ENCODE measurements around the gene ITGBL1. TPM values are rescaled to one million over a fixed set of nuclear protein-coding genes. Genes with fewer than 3 reads are reported as not detected.

Gene ITGBL1
- not detected for total RNA-seq

GRCh38 chr13:101452519-101453485 is at the start of gene ITGBL1:
ITGBL1 (plus strand) TSS chr13:101452675; CDS start chr13:101452834, 159 bp downstream.
- DNase-seq (ENCODE audit: low read depth in 2 of 3, low spot score in 2 of 3) = no peak

GRCh38 chr13:101406791-101407190 is 45.7 kb upstream of the ITGBL1 start:
- DNase-seq (ENCODE audit: low read depth in 2 of 3, low spot score in 2 of 3) = no peak

DNA sequence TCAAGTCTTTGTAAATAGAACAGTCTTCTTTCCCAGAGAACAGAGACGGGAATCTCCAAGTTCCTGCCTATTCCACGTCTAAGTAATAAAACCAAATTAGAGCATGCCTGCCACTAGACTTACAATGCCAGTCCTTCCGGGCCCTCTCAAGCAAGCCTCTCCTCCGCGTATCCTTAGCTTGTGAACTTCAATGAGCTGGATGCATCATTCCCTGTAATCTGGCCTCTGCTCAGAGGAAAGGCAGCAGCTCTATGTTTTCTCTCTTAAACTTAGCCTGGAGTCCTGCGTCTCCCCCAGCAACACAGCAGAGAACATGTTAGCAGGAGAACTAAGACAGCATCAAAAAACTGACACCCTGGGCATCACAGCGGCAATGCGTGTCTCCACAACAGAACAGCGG is 44.3 kb upstream of the ITGBL1 start:
- no peak for DNase-seq (ENCODE audit: low read depth in 2 of 3, low spot score in 2 of 3)

- no peak for DNase-seq (ENCODE audit: low read depth in 2 of 3, low spot score in 2 of 3)
Observed at GRCh38 chr13:101408992-101409656, 43.4 kb upstream of the ITGBL1 start.

GRCh38 chr13:101412076-101412475 is 40.4 kb upstream of the ITGBL1 start:
- no peak for DNase-seq (ENCODE audit: low read depth in 2 of 3, low spot score in 2 of 3)

GRCh38 chr13:101415358-101416174 is 36.9 kb upstream of the ITGBL1 start:
- no peak for DNase-seq (ENCODE audit: low read depth in 2 of 3, low spot score in 2 of 3)

GRCh38 chr13:101416181-101417042 is 36.1 kb upstream of the ITGBL1 start, which contains the start of gene NALCN:
NALCN (minus strand) TSS chr13:101416508; CDS start chr13:101399126, 17,382 bp downstream.
- no peak for DNase-seq (ENCODE audit: low read depth in 2 of 3, low spot score in 2 of 3)

GRCh38 chr13:101417043-101417406 is 35.5 kb upstream of the ITGBL1 start:
- DNase-seq (ENCODE audit: low read depth in 2 of 3, low spot score in 2 of 3) = no peak

DNA sequence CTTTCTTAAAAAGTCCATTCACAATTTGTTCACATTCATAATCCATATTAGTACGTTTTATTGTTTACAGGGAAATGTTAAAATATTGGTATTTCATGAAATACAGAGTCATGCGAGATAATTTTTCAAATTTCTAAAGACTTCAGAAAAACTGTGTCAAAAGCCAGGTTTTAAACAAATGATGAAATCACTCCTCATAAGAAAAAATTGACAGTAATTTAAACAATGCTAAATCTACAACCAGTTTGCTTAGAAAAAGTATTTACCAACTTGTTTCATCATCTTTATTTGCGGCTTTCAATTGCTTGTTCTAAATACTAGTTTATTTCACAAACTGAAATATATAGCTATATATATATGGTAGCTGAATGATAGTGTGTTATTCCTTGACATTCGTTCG is 35.0 kb upstream of the ITGBL1 start:
- no peak for DNase-seq (ENCODE audit: low read depth in 2 of 3, low spot score in 2 of 3)

GRCh38 chr13:101423872-101424271 is 28.6 kb upstream of the ITGBL1 start:
- no peak for DNase-seq (ENCODE audit: low read depth in 2 of 3, low spot score in 2 of 3)

- DNase-seq (ENCODE audit: low read depth in 2 of 3, low spot score in 2 of 3) = no peak
Observed at GRCh38 chr13:101424381-101425155, 27.9 kb upstream of the ITGBL1 start.

GRCh38 chr13:101425156-101425471 is 27.4 kb upstream of the ITGBL1 start:
- no peak for DNase-seq (ENCODE audit: low read depth in 2 of 3, low spot score in 2 of 3)

DNA sequence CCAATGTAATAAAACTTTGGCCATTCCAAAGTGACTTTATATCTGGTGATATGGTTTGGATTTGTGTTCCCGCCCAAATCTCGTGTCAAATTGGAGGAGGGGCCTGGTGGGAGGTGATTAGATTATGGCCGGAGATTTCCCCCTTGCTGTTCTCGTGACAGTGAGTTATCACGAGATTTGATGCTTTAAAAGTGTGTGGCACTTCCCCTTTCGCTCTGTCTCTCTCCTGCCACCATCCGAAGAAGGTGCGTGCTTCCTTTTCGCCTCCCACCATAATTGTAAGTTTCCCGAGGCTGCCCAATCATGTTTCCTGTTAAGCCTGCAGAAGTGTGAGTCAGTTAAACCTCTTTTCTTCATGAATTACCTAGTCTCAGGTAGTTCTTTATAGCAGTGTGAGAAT is 26.9 kb upstream of the ITGBL1 start:
- no peak for DNase-seq (ENCODE audit: low read depth in 2 of 3, low spot score in 2 of 3)

DNA sequence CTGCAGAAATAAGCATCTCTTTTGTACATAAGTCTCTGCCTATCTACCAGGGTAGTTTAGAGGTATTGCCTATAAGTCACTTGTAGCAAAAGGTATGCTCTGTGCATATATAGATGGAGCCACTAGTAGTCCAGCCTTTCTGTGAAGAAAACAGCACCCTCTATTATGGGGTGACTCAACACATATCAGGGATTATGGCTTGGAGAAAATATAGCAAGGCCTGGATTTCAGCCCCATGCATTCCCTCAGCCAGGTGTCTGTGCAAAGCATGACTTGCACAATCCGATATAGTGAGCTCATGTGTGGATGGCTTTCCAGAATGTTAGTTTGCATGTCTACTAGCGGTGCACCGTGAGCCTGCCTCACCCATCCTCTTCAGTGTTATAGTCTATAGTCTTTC is 22.7 kb upstream of the ITGBL1 start:
- no peak for DNase-seq (ENCODE audit: low read depth in 2 of 3, low spot score in 2 of 3)

DNA sequence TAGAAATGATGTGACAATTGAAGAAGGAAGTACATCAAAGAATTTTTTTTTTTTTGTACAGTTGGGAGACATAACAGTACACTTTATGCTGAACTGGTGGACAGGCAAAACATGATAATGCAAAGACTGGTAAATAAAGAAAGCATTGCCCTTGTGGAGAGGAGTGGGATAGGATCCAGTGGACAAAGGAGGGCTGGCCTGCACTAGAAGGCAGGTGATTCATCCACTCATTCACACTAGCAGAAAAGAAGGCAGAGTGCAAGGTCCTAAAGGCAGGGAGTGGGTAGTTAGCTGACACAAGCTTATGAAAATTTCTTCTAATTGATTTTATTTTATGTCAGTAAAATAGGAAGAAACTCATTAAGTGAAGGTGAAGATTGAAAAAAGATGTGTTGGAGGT is 18.6 kb upstream of the ITGBL1 start:
- no peak for DNase-seq (ENCODE audit: low read depth in 2 of 3, low spot score in 2 of 3)

- no peak for DNase-seq (ENCODE audit: low read depth in 2 of 3, low spot score in 2 of 3)
Observed at GRCh38 chr13:101434486-101434885, 18.0 kb upstream of the ITGBL1 start.

GRCh38 chr13:101447852-101448251 is 4.6 kb upstream of the ITGBL1 start:
- no peak for DNase-seq (ENCODE audit: low read depth in 2 of 3, low spot score in 2 of 3)

- no peak for DNase-seq (ENCODE audit: low read depth in 2 of 3, low spot score in 2 of 3)
Observed at GRCh38 chr13:101449790-101450748, 2.4 kb upstream of the ITGBL1 start.
